ENCODE results near the gene CFAP298. TPM values are rescaled to one million over a fixed set of nuclear protein-coding genes. Genes with fewer than 3 reads are reported as not detected.

Gene CFAP298
- total RNA-seq, 2 donors from 2014 or later: 16.1 to 22.2 TPM

DNA sequence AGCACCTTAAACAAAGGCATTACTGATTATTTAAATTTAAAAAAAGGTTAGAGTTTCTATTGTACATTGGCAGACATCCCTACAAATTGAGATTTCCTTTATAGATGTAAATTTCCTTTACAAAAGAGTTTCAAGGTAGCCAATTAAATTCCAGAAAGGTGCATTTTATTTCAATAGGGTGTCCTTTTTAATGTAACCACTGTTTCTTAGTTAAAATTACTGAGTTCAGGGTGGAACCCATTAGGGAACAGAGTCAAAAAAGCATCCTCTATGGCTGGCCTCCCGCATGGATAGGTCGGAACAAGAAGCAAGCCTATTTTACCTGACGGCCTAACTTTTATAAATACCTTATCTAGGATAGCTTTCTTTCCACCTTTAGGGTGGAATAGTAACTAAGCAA is 51.3 kb downstream of the CFAP298 start:
- no peak overlapping the region for H3K27ac ChIP-seq
- H3K36me3 ChIP-seq: no peaks in the 10 kb centered on the region
- TF ChIP-seq, protein P1, sequence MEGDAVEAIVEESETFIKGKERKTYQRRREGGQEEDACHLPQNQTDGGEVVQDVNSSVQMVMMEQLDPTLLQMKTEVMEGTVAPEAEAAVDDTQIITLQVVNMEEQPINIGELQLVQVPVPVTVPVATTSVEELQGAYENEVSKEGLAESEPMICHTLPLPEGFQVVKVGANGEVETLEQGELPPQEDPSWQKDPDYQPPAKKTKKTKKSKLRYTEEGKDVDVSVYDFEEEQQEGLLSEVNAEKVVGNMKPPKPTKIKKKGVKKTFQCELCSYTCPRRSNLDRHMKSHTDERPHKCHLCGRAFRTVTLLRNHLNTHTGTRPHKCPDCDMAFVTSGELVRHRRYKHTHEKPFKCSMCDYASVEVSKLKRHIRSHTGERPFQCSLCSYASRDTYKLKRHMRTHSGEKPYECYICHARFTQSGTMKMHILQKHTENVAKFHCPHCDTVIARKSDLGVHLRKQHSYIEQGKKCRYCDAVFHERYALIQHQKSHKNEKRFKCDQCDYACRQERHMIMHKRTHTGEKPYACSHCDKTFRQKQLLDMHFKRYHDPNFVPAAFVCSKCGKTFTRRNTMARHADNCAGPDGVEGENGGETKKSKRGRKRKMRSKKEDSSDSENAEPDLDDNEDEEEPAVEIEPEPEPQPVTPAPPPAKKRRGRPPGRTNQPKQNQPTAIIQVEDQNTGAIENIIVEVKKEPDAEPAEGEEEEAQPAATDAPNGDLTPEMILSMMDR (IDR thresholded peaks at IDR 0.05): no peak
- H3K9me3 ChIP-seq: no peaks in the 10 kb centered on the region
- DNase-seq (ENCODE audit: low spot score): no peak
- no peaks in the 10 kb centered on the region for H3K27me3 ChIP-seq
- no peak overlapping the region for H3K4me3 ChIP-seq
- peaks cover 0 to 10% of the 10 kb centered on the region in 2 donors for H3K4me1 ChIP-seq

DNA sequence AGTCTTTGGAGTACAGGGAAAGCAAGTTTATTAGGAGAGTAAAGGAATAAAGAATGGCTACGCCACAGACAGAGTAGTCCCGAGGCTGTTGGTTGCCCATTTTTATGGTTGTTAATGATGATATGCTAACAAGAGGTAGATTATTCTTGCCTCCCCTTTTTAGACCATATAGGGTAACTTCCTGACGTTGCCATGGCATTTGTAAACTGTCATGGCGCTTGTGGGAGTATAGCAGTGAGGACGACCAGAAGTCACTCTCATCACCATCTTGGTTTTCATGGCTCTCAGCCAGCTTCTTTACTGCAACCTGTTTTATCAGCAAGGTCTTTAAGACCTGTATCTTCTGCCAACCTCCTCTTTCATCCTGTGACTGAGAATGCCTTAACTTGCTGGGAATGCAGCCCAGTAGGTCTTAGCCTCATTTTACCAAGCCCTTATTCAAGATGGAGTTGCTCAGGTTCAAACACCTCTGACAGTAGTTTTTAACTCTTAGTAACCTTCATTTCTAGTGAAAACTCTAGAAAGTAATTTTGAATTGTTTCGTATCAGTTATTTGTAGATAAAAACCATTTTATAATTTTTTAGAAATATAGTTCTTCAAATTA is 53.1 kb downstream of the CFAP298 start:
- DNase-seq (ENCODE audit: low spot score): no peak
- H3K27me3 ChIP-seq: no peaks in the 10 kb centered on the region
- no peaks in the 10 kb centered on the region for H3K9me3 ChIP-seq
- H3K4me1 ChIP-seq: peaks cover 0 to 10% of the 10 kb centered on the region in 2 donors
- TF ChIP-seq, protein P1 (IDR thresholded peaks at IDR 0.05): no peak
- H3K36me3 ChIP-seq: no peaks in the 10 kb centered on the region
- H3K4me3 ChIP-seq: no peak overlapping the region
- H3K27ac ChIP-seq: no peak overlapping the region

DNA sequence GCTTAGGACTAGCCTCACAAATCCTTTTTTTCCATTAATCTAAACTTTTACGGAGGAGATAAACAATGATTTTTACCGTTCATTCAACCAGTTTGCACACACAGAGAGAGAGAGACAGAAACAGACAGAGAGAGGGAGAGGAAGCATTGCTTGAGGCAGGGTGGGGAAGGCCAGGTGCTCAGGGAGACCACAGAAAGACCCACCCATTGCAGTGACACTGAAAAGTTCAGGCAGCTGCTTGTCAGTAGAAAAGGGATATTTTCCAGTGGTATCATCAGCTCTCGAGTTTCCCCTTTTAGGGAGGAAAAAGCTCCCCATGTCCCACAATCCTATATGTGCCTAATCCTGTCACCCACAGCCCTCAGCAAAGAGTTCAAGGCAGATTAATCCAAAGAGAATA is 54.1 kb downstream of the CFAP298 start:
- no peaks in the 10 kb centered on the region for H3K36me3 ChIP-seq
- H3K9me3 ChIP-seq: no peaks in the 10 kb centered on the region
- H3K4me3 ChIP-seq: no peak overlapping the region
- H3K4me1 ChIP-seq: peaks cover 0 to 10% of the 10 kb centered on the region in 2 donors
- TF ChIP-seq, protein P1 (IDR thresholded peaks at IDR 0.05): no peak
- no peak overlapping the region for H3K27ac ChIP-seq
- DNase-seq (ENCODE audit: low spot score): no peak
- H3K27me3 ChIP-seq: no peaks in the 10 kb centered on the region

DNA sequence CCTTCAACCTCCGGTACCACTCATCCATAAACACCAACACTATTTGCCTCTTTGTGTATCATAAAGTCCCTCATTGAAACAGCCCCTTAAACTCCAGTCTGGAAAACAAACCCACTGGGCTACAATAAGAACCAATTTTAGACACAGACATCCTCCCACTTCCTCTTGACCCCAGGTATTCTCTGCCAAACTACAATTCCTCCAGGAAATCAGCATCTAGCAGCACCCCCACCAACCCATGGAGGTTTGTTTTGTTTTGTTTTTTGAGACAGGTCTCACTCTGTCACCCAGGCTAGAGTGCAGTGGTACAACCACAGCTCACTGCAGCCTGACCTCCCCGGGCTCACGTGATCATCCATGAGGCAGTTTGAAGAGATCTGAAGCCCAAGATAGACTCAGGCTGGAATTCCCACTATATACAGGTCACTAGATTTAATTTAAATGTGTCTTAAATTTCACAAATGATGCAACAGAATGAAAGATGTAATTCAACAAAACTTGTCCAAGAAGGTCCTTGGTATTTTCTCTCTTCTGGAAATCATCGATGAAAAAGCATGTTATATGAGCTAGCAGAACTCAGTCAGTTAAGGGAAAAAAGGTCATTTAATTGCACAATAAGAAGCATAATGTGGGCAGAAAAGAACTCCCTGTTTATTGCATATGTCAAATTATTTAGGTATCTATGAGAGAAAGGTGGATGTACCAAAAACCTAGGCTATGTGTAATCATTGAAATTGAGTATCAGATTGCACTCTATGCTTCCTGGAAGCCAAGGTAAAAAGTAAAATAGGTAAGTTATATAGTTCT is 57.1 kb downstream of the CFAP298 start:
- Histone ChIP-seq H3K36me3 (no peaks in the 10 kb centered on the region), H3K9me3 (no peaks in the 10 kb centered on the region), H3K4me1 (no peaks in the 10 kb centered on the region), H3K27me3 (no peaks in the 10 kb centered on the region), H3K27ac (no peak overlapping the region), H3K4me3 (no peak overlapping the region)
- no peak for DNase-seq (ENCODE audit: low spot score)
- TF ChIP-seq, protein P1 (IDR thresholded peaks at IDR 0.05): no peak

DNA sequence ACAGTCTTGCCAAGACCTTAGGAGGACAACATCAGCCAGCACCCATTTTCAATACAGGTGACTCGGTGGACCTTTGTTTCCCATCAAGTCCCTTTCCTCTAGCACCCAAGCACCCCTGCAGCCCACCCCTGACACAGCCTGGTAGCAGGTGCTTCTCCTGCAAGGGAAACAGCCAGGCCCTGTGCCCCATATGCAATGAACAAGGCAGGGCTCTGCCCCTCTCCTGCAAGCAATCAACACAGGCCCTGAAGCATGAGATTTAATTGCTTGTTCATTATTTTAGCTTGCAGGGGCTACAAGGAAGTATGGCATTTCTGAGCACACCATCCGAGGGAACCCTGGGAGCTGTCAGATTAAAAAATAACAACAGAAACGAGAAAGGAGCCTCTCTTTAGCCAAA is 62.3 kb downstream of the CFAP298 start:
- TF ChIP-seq, protein P1 (IDR thresholded peaks at IDR 0.05): no peak

More for the DNA sequence above, 62.3 kb downstream of the CFAP298 start:
- no peaks in the 10 kb centered on the region for H3K27me3 ChIP-seq
- no peaks in the 10 kb centered on the region for H3K9me3 ChIP-seq
- H3K4me1 ChIP-seq: no peaks in the 10 kb centered on the region
- no peak for DNase-seq (ENCODE audit: low spot score)
- H3K36me3 ChIP-seq: no peaks in the 10 kb centered on the region
- no peak overlapping the region for H3K27ac ChIP-seq
- no peak overlapping the region for H3K4me3 ChIP-seq

Data from right atrium auricular region (tissue), 2 donors.